Ascending aorta (tissue), 2 donors: ENCODE measurements around the gene USP31. TPM values are rescaled to one million over a fixed set of nuclear protein-coding genes. Genes with fewer than 3 reads are reported as not detected.
A peak's percentile ranks its signal among the peaks of the same experiment; 100 is the strongest.

Source experiments
- DNase-seq, 2 donors: peaks; one replicate each; pipeline ENCODE4 v3.0.0-alpha.2; 2019; ENCODE audit warnings: low spot score in 2 of 2
- H3K27ac ChIP-seq, 2 donors: fragments of 200-600 bp; sonication (generic); one replicate each; pipeline ENCODE4 v1.5.1; 2016 to 2017; ENCODE audit warnings: mild to moderate bottlenecking in 1 of 2
- H3K27me3 ChIP-seq: fragments of 200-600 bp; sonication (generic); one replicate; pipeline ENCODE4 v1.5.1; 2017
- H3K36me3 ChIP-seq, 2 donors: fragments of 200-600 bp; sonication (generic); one replicate each; pipeline ENCODE4 v1.5.1; 2016
- H3K4me1 ChIP-seq, 2 donors: fragments of 200-600 bp; sonication (generic); one replicate each; pipeline ENCODE4 v1.5.1; 2016 to 2017; ENCODE audit warnings: mild to moderate bottlenecking in 1 of 2
- H3K4me3 ChIP-seq, 2 donors: fragments of 200-600 bp; sonication (generic); one replicate each; pipeline ENCODE4 v1.5.1; 2016 to 2017; ENCODE audit warnings: mild to moderate bottlenecking in 1 of 2
- H3K9me3 ChIP-seq, 2 donors: fragments of 200-600 bp; sonication (generic); one replicate each; pipeline ENCODE4 v1.5.1; 2016
- intact Hi-C: fragments of 100-400 bp; cut with DNase I; formaldehyde crosslinking; loops from one replicate; pipeline ENCODE4 v1.15.1; 2023
- total RNA-seq: library from RNA; depleted of rRNA; stranded (reverse); fragments of >200 nt; gene quantifications from one replicate; pipeline ENCODE4 v1.1.0, GENCODE V29; 2016
- TF ChIP-seq, protein P1 (sequence below), 3 experiments: fragments of 200-600 bp in 2 of 3; fragments of 450-650 bp in 1 of 3; sonication (generic) in 2 of 3; IDR thresholded peaks; one replicate each; pipeline ENCODE4 v1.5.1; 2016 to 2019; ENCODE audit warnings: antibody characterized with exemption in 3 of 3, mild to moderate bottlenecking in 1 of 3, moderate library complexity in 1 of 3

USP31 gene
- total RNA-seq, 1 donor from 2014 or later, result 6.2 TPM

DNA sequence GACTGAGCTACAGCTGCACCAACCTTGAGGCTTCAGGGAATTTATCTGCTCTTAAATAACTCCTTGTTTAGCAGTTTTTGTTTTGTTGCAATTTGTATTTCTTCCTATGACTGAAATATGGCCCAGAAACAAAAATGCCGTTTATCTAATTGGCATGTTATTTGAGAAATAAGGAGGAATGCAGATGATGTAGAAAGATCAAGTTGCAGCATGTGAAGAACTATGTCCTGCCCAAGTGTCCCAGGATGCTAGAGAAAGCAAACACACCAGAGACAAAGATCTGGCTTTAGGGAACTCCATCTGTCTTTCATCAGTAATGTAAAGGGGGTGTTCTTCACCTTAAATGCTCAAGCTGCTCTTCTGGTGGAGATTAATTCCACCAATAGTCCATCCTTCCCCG lies 29.7 kb downstream of the USP31 start:
- Histone ChIP-seq H3K9me3 (no peaks in the 10 kb centered on the region), H3K27me3 (no peaks in the 10 kb centered on the region), H3K4me1 (peaks cover 4 to 40% of the 10 kb centered on the region in 2 donors), H3K36me3 (no peaks in the 10 kb centered on the region), H3K4me3 (no peak overlapping the region), H3K27ac (peak overlapping the region; percentile 76 to 82)
- TF ChIP-seq, protein P1, sequence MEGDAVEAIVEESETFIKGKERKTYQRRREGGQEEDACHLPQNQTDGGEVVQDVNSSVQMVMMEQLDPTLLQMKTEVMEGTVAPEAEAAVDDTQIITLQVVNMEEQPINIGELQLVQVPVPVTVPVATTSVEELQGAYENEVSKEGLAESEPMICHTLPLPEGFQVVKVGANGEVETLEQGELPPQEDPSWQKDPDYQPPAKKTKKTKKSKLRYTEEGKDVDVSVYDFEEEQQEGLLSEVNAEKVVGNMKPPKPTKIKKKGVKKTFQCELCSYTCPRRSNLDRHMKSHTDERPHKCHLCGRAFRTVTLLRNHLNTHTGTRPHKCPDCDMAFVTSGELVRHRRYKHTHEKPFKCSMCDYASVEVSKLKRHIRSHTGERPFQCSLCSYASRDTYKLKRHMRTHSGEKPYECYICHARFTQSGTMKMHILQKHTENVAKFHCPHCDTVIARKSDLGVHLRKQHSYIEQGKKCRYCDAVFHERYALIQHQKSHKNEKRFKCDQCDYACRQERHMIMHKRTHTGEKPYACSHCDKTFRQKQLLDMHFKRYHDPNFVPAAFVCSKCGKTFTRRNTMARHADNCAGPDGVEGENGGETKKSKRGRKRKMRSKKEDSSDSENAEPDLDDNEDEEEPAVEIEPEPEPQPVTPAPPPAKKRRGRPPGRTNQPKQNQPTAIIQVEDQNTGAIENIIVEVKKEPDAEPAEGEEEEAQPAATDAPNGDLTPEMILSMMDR (IDR thresholded peaks at IDR 0.05), result no peak
- DNase-seq, result no peak
- intact Hi-C loops, result loop anchor here (5.0 kb wide), 1 partner anchor 47 kb away; no protein-coding TSS in a partner anchor

- no peak overlapping the region for H3K4me3 ChIP-seq
- peaks cover 0 to 18% of the 10 kb centered on the region in 2 donors for H3K4me1 ChIP-seq
These were observed 34.9 kb downstream of the USP31 start for GRCh38 chr16:23114131-23114904.

GRCh38 chr16:23113185-23113584 lies 36.1 kb downstream of the USP31 start:
- TF ChIP-seq, protein P1 (IDR thresholded peaks at IDR 0.05), result no peak
- intact Hi-C loops, result no loop called here
- H3K27ac ChIP-seq, result no peak overlapping the region
- no peak overlapping the region for H3K4me3 ChIP-seq
- no peaks in the 10 kb centered on the region for H3K36me3 ChIP-seq
- DNase-seq, result no peak
- H3K27me3 ChIP-seq, result no peaks in the 10 kb centered on the region
- no peaks in the 10 kb centered on the region for H3K9me3 ChIP-seq
- H3K4me1 ChIP-seq, result peaks cover 0 to 9% of the 10 kb centered on the region in 2 donors

More at GRCh38 chr16:23114131-23114904, 34.9 kb downstream of the USP31 start:
- intact Hi-C loops, result no loop called here
- no peak for DNase-seq
- Histone ChIP-seq H3K36me3 (no peaks in the 10 kb centered on the region), H3K27me3 (no peaks in the 10 kb centered on the region), H3K9me3 (no peaks in the 10 kb centered on the region), H3K27ac (no peak overlapping the region)
- TF ChIP-seq, protein P1 (IDR thresholded peaks at IDR 0.05), result no peak

GRCh38 chr16:23110257-23110899 lies 38.9 kb downstream of the USP31 start:
- Histone ChIP-seq H3K9me3 (no peaks in the 10 kb centered on the region), H3K4me1 (no peaks in the 10 kb centered on the region), H3K27ac (no peak overlapping the region), H3K36me3 (peaks cover 6 to 7% of the 10 kb centered on the region in 2 donors), H3K27me3 (no peaks in the 10 kb centered on the region), H3K4me3 (no peak overlapping the region)
- no peak for DNase-seq
- intact Hi-C loops, result no loop called here
- TF ChIP-seq, protein P1 (IDR thresholded peaks at IDR 0.05), result no peak

- no peak overlapping the region for H3K27ac ChIP-seq
- intact Hi-C loops, result loop anchor here (5.0 kb wide), 1 partner anchor 39 kb away; the partner anchor contains the start of gene USP31
- peaks cover 6 to 7% of the 10 kb centered on the region in 2 donors for H3K36me3 ChIP-seq
- no peak overlapping the region for H3K4me3 ChIP-seq
- TF ChIP-seq, protein P1 (IDR thresholded peaks at IDR 0.05), result no peak
- H3K4me1 ChIP-seq, result peaks cover 0 to 10% of the 10 kb centered on the region in 2 donors
- DNase-seq, result no peak
- H3K9me3 ChIP-seq, result no peaks in the 10 kb centered on the region
- H3K27me3 ChIP-seq, result no peaks in the 10 kb centered on the region
These were observed 41.3 kb downstream of the USP31 start for GRCh38 chr16:23107936-23108335.
